GM12865 (cell line): ENCODE results near the gene ZCRB1.

Experiments used
- DNase-seq: peaks from one replicate; pipeline ENCODE4 v3.0.0; 2010; ENCODE audit warnings: low read depth
- H3K4me3 ChIP-seq: 2 replicates; pipeline ENCODE4 v1.5.1; 2011; ENCODE audit warnings: mild to moderate bottlenecking, low read depth, low read length, control low read depth
- CTCF ChIP-seq: IDR thresholded peaks from 2 replicates; pipeline ENCODE4 v1.5.1; 2011; ENCODE audit warnings: low read length, control low read depth, low read depth, inconsistent platforms; ENCODE audit not compliant: insufficient read depth; ENCODE audit errors: missing control alignments

ZCRB1 gene

GRCh38 chr12:42267413-42268190 is 58.3 kb downstream of the ZCRB1 start:
- no peak for TF ChIP-seq CTCF
- DNase-seq, result no peak
- no peak overlapping the region for H3K4me3 ChIP-seq

GRCh38 chr12:42266579-42267230 is 59.2 kb downstream of the ZCRB1 start:
- no peak for TF ChIP-seq CTCF
- DNase-seq, result no peak
- H3K4me3 ChIP-seq, result no peak overlapping the region

GRCh38 chr12:42262271-42262670 is 63.6 kb downstream of the ZCRB1 start:
- no peak overlapping the region for H3K4me3 ChIP-seq
- TF ChIP-seq CTCF, result no peak
- no peak for DNase-seq
